GM12878 (cell line): ENCODE results near the gene CARMIL3. TPM values are rescaled to one million over a fixed set of nuclear protein-coding genes. Genes with fewer than 3 reads are reported as not detected.

ENCODE experiments used
- CHD2 ChIP-seq: IDR thresholded peaks from 2 replicates; pipeline ENCODE4 v1.6.1; 2011; ENCODE audit warnings: low read depth, low read length, improper control_type of control experiment, borderline replicate concordance
- E2F4 ChIP-seq: IDR thresholded peaks from 2 replicates; pipeline ENCODE4 v1.6.1; 2012; ENCODE audit warnings: low read depth, low read length, improper control_type of control experiment
- EED ChIP-seq: sonication (generic); IDR thresholded peaks from 2 replicates; pipeline ENCODE4 v1.6.1; 2016; ENCODE audit warnings: antibody characterized with exemption, low read depth
- ESRRA ChIP-seq: IDR thresholded peaks from 2 replicates; pipeline ENCODE4 v1.6.1; 2012; ENCODE audit warnings: mild to moderate bottlenecking, low read length, improper control_type of control experiment
- FOS ChIP-seq: IDR thresholded peaks from 3 replicates; pipeline ENCODE4 v1.6.1; 2011; ENCODE audit warnings: borderline replicate concordance; ENCODE audit not compliant: insufficient read length; ENCODE audit errors: extremely low read depth
- JUND ChIP-seq: IDR thresholded peaks from 2 replicates; pipeline ENCODE4 v1.6.1; 2012; ENCODE audit warnings: low read depth, mild to moderate bottlenecking, low read length, improper control_type of control experiment, moderate library complexity
- LARP7 ChIP-seq: fragments of 450-650 bp; IDR thresholded peaks from 2 replicates; pipeline ENCODE4 v1.6.1; 2017; ENCODE audit warnings: mild to moderate bottlenecking
- MEF2B ChIP-seq: fragments of 450-650 bp; IDR thresholded peaks from 2 replicates; pipeline ENCODE4 v1.6.1; 2018; ENCODE audit warnings: mild to moderate bottlenecking, moderate library complexity; ENCODE audit not compliant: partially characterized antibody, poor library complexity, severe bottlenecking
- MTA2 ChIP-seq: fragments of 450-650 bp; IDR thresholded peaks from 2 replicates; pipeline ENCODE4 v1.6.1; 2016; ENCODE audit warnings: low read depth, mild to moderate bottlenecking, moderate library complexity
- NFYB ChIP-seq: IDR thresholded peaks from 2 replicates; pipeline ENCODE4 v1.6.1; 2011; ENCODE audit warnings: low read depth, mild to moderate bottlenecking, low read length, improper control_type of control experiment, moderate library complexity; ENCODE audit not compliant: insufficient read depth
- POLR2AphosphoS2 ChIP-seq: IDR thresholded peaks from 2 replicates; pipeline ENCODE4 v1.6.1; 2011; ENCODE audit warnings: low read depth, mild to moderate bottlenecking, low read length, improper control_type of control experiment, moderate library complexity
- POU2F2 ChIP-seq: IDR thresholded peaks from 3 replicates; pipeline ENCODE4 v1.6.1; 2011; ENCODE audit warnings: low read depth, mild to moderate bottlenecking, low read length, borderline replicate concordance
- RBBP5 ChIP-seq: fragments of 200-600 bp; sonication (generic); conservative IDR thresholded peaks from 2 replicates; pipeline ENCODE4 v1.6.1; 2016
- RELA ChIP-seq: fragments of 450-650 bp; IDR thresholded peaks from 2 replicates; pipeline ENCODE4 v1.8.0; 2014; ENCODE audit warnings: borderline replicate concordance; ENCODE audit not compliant: partially characterized antibody
- RFX5 ChIP-seq: IDR thresholded peaks from 2 replicates; pipeline ENCODE4 v1.6.1; 2011; ENCODE audit warnings: low read depth, low read length, improper control_type of control experiment
- WRNIP1 ChIP-seq: IDR thresholded peaks from 2 replicates; pipeline ENCODE4 v1.6.1; 2011; ENCODE audit warnings: low read depth, low read length, improper control_type of control experiment, borderline replicate concordance
- ZBED1 ChIP-seq: IDR thresholded peaks from 2 replicates; pipeline ENCODE4 v1.6.1; 2016; ENCODE audit warnings: borderline replicate concordance
- polyA plus RNA-seq, 11 experiments: library from polyadenylated mRNA; depleted of rRNA in 4 of 11; unstranded in 6 of 11; stranded (reverse) in 5 of 11; fragments of >200 nt; fragmentation: Nextera tagmentation in 4 of 11; fragmentation: Illumina TruSeq in 1 of 11; extraction: Ambion mirVana in 4 of 11; extraction: Trizol in 1 of 11; gene quantifications; 1 replicate in 1 of 11; 2 replicates in 10 of 11; pipeline versions ENCODE4 v1.2.1 to v1.2.3, GENCODE V29; 2011 to 2016; ENCODE audit warnings: inconsistent platforms in 2 of 11, missing spikeins in 2 of 11, low read depth in 1 of 11
- total RNA-seq, 4 experiments: library from RNA; depleted of rRNA in 3 of 4; stranded (reverse); fragments of >200 nt in 3 of 4; fragmentation: Illumina TruSeq in 1 of 4; extraction: Trizol in 1 of 4; gene quantifications; 2 replicates each; pipeline versions ENCODE4 v1.2.1 to v1.2.3, GENCODE V29; 2013 to 2021
- TF ChIP-seq, protein P1 (sequence below): fragments of 450-650 bp; IDR thresholded peaks from 2 replicates; pipeline ENCODE4 v1.6.1; 2017; ENCODE audit warnings: mild to moderate bottlenecking, low read depth, inconsistent platforms; ENCODE audit not compliant: poor library complexity, severe bottlenecking
- TF ChIP-seq, protein P2 (sequence below): IDR thresholded peaks from 2 replicates; pipeline ENCODE4 v1.6.1; 2011; ENCODE audit warnings: low read depth, low read length, improper control_type of control experiment, borderline replicate concordance
- TF ChIP-seq, protein P3 (sequence below): fragments of 450-650 bp; IDR thresholded peaks from 2 replicates; pipeline ENCODE4 v1.6.1; 2016; ENCODE audit warnings: mild to moderate bottlenecking
- TF ChIP-seq, protein P4 (sequence below): fragments of 450-650 bp; formaldehyde crosslinking; IDR thresholded peaks from 2 replicates; pipeline ENCODE4 v1.4.0; 2022; ENCODE audit warnings: mild to moderate bottlenecking, moderate library complexity

Gene CARMIL3
- total and polyA plus RNA-seq, 10 of the 15 experiments (the other 5 are each of a cell fraction or from before 2014, with no cell fraction given), result 0.09 to 0.32 (median 0.25) TPM; not detected in 3

- TF ChIP-seq, protein P1, sequence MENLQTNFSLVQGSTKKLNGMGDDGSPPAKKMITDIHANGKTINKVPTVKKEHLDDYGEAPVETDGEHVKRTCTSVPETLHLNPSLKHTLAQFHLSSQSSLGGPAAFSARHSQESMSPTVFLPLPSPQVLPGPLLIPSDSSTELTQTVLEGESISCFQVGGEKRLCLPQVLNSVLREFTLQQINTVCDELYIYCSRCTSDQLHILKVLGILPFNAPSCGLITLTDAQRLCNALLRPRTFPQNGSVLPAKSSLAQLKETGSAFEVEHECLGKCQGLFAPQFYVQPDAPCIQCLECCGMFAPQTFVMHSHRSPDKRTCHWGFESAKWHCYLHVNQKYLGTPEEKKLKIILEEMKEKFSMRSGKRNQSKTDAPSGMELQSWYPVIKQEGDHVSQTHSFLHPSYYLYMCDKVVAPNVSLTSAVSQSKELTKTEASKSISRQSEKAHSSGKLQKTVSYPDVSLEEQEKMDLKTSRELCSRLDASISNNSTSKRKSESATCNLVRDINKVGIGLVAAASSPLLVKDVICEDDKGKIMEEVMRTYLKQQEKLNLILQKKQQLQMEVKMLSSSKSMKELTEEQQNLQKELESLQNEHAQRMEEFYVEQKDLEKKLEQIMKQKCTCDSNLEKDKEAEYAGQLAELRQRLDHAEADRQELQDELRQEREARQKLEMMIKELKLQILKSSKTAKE, result peak; percentile 61
- TF ChIP-seq MTA2 (no peak), E2F4 (0 out of 2 replicates have a peak, but pooled peaks have one; percentile 44), ESRRA (no peak), NFYB (peak; percentile 99), POLR2AphosphoS2 (no peak; the same call in 1 of the 2 replicates), CHD2 (peak; percentile 92), WRNIP1 (0 out of 2 replicates have a peak, but pooled peaks have one; percentile 24), FOS (peak; percentile 94), RFX5 (peak; percentile 86), ZBED1 (peak; percentile 64; the same call in 1 of the 2 replicates), JUND (peak; percentile 38; the same call in 1 of the 2 replicates), POU2F2 (no peak), MEF2B (no peak), RBBP5 (no peak), LARP7 (no peak), EED (no peak), RELA (peak; percentile 41)
- TF ChIP-seq, protein P2, sequence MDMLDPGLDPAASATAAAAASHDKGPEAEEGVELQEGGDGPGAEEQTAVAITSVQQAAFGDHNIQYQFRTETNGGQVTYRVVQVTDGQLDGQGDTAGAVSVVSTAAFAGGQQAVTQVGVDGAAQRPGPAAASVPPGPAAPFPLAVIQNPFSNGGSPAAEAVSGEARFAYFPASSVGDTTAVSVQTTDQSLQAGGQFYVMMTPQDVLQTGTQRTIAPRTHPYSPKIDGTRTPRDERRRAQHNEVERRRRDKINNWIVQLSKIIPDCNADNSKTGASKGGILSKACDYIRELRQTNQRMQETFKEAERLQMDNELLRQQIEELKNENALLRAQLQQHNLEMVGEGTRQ, result peak; percentile 78
- TF ChIP-seq, protein P3, sequence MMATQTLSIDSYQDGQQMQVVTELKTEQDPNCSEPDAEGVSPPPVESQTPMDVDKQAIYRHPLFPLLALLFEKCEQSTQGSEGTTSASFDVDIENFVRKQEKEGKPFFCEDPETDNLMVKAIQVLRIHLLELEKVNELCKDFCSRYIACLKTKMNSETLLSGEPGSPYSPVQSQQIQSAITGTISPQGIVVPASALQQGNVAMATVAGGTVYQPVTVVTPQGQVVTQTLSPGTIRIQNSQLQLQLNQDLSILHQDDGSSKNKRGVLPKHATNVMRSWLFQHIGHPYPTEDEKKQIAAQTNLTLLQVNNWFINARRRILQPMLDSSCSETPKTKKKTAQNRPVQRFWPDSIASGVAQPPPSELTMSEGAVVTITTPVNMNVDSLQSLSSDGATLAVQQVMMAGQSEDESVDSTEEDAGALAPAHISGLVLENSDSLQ, result peak; percentile 98
- TF ChIP-seq, protein P4, sequence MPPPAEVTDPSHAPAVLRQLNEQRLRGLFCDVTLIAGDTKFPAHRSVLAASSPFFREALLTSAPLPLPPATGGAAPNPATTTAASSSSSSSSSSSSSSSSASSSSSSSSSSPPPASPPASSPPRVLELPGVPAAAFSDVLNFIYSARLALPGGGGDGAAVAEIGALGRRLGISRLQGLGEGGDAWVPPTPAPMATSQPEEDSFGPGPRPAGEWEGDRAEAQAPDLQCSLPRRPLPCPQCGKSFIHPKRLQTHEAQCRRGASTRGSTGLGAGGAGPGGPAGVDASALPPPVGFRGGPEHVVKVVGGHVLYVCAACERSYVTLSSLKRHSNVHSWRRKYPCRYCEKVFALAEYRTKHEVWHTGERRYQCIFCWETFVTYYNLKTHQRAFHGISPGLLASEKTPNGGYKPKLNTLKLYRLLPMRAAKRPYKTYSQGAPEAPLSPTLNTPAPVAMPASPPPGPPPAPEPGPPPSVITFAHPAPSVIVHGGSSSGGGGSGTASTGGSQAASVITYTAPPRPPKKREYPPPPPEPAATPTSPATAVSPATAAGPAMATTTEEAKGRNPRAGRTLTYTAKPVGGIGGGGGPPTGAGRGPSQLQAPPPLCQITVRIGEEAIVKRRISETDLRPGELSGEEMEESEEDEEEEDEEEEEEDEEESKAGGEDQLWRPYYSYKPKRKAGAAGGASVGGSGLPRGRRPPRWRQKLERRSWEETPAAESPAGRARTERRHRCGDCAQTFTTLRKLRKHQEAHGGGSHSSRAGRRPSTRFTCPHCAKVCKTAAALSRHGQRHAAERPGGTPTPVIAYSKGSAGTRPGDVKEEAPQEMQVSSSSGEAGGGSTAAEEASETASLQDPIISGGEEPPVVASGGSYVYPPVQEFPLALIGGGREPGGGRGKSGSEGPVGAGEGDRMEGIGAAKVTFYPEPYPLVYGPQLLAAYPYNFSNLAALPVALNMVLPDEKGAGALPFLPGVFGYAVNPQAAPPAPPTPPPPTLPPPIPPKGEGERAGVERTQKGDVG (CRISPR knock-in tag), result no peak
Observed at GRCh38 chr14:24114532-24115421, 63.0 kb downstream of the CARMIL3 start, which contains the start of the genes DCAF11 and NRL (continued).
